A673 (cell line): ENCODE data around the gene MAP1LC3B2. TPM values are rescaled to one million over a fixed set of nuclear protein-coding genes. Genes with fewer than 3 reads are reported as not detected.

ENCODE experiments used
- BruUV-seq: library from RNA; stranded (reverse); fragments of 400-500 nt; replicated peaks from 2 replicates; lab custom pipeline; 2021; lab: Mats Ljungman, UMichigan
- CTCF ChIA-PET: fragments of 300-600 bp; sonication (Branson Sonifier 250); formaldehyde crosslinking; loops from one replicate; lab custom pipeline; 2022; ENCODE audit warnings: antibody characterized with exemption; lab: Charles Lee
- POLR2A ChIA-PET: fragments of 300-600 bp; sonication (Branson Sonifier 250); formaldehyde crosslinking; loops from one replicate; lab custom pipeline; 2022; ENCODE audit warnings: antibody characterized with exemption; ENCODE audit not compliant: low non-redundant PET; lab: Charles Lee
- DNase-seq: peaks from one replicate; pipeline ENCODE4 v3.0.0-alpha.2; 2015; ENCODE audit warnings: low spot score
- H3K27ac ChIP-seq: fragments of 200-600 bp; sonication (generic); 2 replicates; pipeline ENCODE4 v1.5.1; 2016; ENCODE audit warnings: mixed run types, low read depth, mild to moderate bottlenecking, mixed read lengths, antibody characterized with exemption, low read length; ENCODE audit not compliant: poor library complexity, severe bottlenecking
- H3K27me3 ChIP-seq: fragments of 200-600 bp; sonication (generic); replicated peaks from 2 replicates; pipeline ENCODE4 v1.6.1; 2017; ENCODE audit warnings: mixed run types, low read depth, mild to moderate bottlenecking, mixed read lengths, antibody characterized with exemption, low read length; ENCODE audit not compliant: insufficient read depth, poor library complexity
- H3K36me3 ChIP-seq: fragments of 200-600 bp; sonication (generic); 2 replicates; pipeline ENCODE4 v1.6.1; 2016; ENCODE audit warnings: mixed run types, mild to moderate bottlenecking, mixed read lengths, antibody characterized with exemption, low read length; ENCODE audit not compliant: insufficient read depth, poor library complexity, severe bottlenecking
- H3K4me1 ChIP-seq: fragments of 200-600 bp; sonication (generic); 2 replicates; pipeline ENCODE4 v1.6.1; 2017; ENCODE audit warnings: mixed run types, mild to moderate bottlenecking, mixed read lengths, antibody characterized with exemption, low read length; ENCODE audit not compliant: insufficient read depth, poor library complexity, severe bottlenecking
- H3K4me3 ChIP-seq: fragments of 200-600 bp; sonication (generic); 2 replicates; pipeline ENCODE4 v1.5.1; 2016; ENCODE audit warnings: low read depth, mixed run types, mild to moderate bottlenecking, mixed read lengths, low read length; ENCODE audit not compliant: poor library complexity, severe bottlenecking
- H3K9me3 ChIP-seq: fragments of 200-600 bp; sonication (generic); 2 replicates; pipeline ENCODE4 v1.6.1; 2016; ENCODE audit warnings: mixed run types, low read depth, mild to moderate bottlenecking, mixed read lengths, antibody characterized with exemption, low read length; ENCODE audit not compliant: poor library complexity, severe bottlenecking
- EZH2 ChIP-seq: fragments of 200-600 bp; sonication (generic); IDR thresholded peaks from 2 replicates; pipeline ENCODE4 v1.6.1; 2017; ENCODE audit warnings: borderline replicate concordance, low read depth, mild to moderate bottlenecking, mixed read lengths, antibody characterized with exemption, low read length; ENCODE audit not compliant: poor library complexity, severe bottlenecking
- intact Hi-C: fragments of 100-400 bp; cut with micrococcal nuclease; formaldehyde crosslinking; loops from one replicate; pipeline ENCODE4 v1.10.0; 2022; ENCODE audit not compliant: unreplicated experiment
- total RNA-seq: library from RNA; stranded (reverse); gene quantifications from 2 replicates; pipeline ENCODE4 v1.2.3, GENCODE V29; 2021
- TF ChIP-seq, protein P1 (sequence below): fragments of 300-800, 200-600 bp; sonication (generic); conservative IDR thresholded peaks from 2 replicates; pipeline ENCODE4 v1.5.1; 2017; ENCODE audit warnings: low read depth, mild to moderate bottlenecking, antibody characterized with exemption, low read length, moderate library complexity, mixed read lengths

MAP1LC3B2 gene
- total RNA-seq, 1 experiment from 2014 or later: 1.7 TPM

DNA sequence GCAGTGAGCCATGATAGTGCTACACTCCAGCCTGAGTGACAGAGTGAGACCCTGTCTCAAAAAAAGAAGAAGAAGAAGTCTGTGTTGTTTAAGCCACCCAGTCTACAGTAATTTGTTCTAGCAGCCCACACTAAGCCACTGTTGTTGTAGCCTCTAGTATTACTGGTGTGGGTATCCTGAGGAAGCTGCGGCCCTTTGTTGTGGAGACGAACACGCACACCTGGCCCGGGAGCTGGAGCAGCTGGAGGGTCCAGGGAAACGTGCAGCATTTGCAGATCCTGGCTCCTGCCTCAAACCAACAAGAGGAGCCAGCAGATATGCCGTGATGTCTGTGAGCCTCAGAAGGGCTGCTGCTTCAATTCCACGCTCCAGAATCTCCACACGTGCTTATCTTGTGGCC, 65.3 kb downstream of the MAP1LC3B2 start:
- Histone ChIP-seq H3K9me3 (peaks cover 8% of the 10 kb centered on the region), H3K27me3 (no peaks in the 10 kb centered on the region), H3K27ac (no peak overlapping the region), H3K4me3 (no peak overlapping the region), H3K36me3 (no peaks in the 10 kb centered on the region), H3K4me1 (no peaks in the 10 kb centered on the region)
- intact Hi-C loops: no loop called here
- TF ChIP-seq EZH2: no peak
- TF ChIP-seq, protein P1, sequence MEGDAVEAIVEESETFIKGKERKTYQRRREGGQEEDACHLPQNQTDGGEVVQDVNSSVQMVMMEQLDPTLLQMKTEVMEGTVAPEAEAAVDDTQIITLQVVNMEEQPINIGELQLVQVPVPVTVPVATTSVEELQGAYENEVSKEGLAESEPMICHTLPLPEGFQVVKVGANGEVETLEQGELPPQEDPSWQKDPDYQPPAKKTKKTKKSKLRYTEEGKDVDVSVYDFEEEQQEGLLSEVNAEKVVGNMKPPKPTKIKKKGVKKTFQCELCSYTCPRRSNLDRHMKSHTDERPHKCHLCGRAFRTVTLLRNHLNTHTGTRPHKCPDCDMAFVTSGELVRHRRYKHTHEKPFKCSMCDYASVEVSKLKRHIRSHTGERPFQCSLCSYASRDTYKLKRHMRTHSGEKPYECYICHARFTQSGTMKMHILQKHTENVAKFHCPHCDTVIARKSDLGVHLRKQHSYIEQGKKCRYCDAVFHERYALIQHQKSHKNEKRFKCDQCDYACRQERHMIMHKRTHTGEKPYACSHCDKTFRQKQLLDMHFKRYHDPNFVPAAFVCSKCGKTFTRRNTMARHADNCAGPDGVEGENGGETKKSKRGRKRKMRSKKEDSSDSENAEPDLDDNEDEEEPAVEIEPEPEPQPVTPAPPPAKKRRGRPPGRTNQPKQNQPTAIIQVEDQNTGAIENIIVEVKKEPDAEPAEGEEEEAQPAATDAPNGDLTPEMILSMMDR: no peak
- no TSS peak for BruUV-seq
- ChIA-PET POLR2A (no interaction called here), CTCF (no interaction called here)
- DNase-seq: no peak

DNA sequence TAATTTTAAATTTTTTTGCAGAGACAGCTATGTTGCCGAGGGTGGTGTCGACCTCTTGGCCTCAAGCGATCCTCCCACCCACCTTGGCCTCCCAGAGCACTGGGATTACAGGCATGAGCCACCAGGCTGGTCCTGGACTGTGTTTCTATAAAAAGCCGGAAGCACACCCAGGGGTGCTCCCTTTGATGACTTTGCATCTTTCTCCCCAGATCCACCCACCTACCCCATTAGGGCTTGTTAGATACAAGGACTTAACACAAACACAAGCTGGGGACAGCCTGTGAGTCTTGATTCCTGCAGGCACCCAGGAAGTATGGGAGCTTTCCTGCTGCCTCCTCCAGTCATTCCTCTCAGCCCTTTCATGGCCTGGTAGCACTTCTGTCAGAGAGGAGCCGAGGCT, 67.0 kb downstream of the MAP1LC3B2 start:
- Histone ChIP-seq H3K36me3 (no peaks in the 10 kb centered on the region), H3K27me3 (no peaks in the 10 kb centered on the region), H3K4me1 (no peaks in the 10 kb centered on the region), H3K27ac (no peak overlapping the region), H3K4me3 (no peak overlapping the region), H3K9me3 (peaks cover 8% of the 10 kb centered on the region)
- ChIA-PET POLR2A (no interaction called here), CTCF (no interaction called here)
- TF ChIP-seq, protein P1: no peak
- TF ChIP-seq EZH2: no peak
- no TSS peak for BruUV-seq
- intact Hi-C loops: no loop called here
- DNase-seq: no peak

Other genes starting within 250 kb of the MAP1LC3B2 start
- 21.3 and 23.0 TPM in 2 replicates for gene SPRING1, start 178.7 kb downstream of the MAP1LC3B2 start, total RNA-seq
- 36.4 and 38.5 TPM in 2 replicates for gene RNFT2, start 178.9 kb downstream of the MAP1LC3B2 start, total RNA-seq